Stomach (tissue), 9 donors: ENCODE results near the gene FHOD1. TPM values are rescaled to one million over a fixed set of nuclear protein-coding genes. Genes with fewer than 3 reads are reported as not detected.
A peak's percentile ranks its signal among the peaks of the same experiment; 100 is the strongest.

Experiments used
- DNase-seq, 2 donors: peaks; one replicate each; pipeline versions ENCODE4 v3.0.0 to v3.0.0-alpha.2; 2013 to 2019
- H3K27ac ChIP-seq, 5 donors: fragments of 200-600 bp in 4 of 5; sonication (generic) in 4 of 5; one replicate each; pipeline ENCODE4 v1.5.1; 2013 to 2019; ENCODE audit warnings: mild to moderate bottlenecking in 1 of 5, moderate library complexity in 1 of 5
- H3K27me3 ChIP-seq, 3 donors: fragments of 200-600 bp; sonication (generic); one replicate each; pipeline ENCODE4 v1.5.1; 2017 to 2019; ENCODE audit warnings: mixed run types in 1 of 3
- H3K36me3 ChIP-seq, 4 donors: fragments of 200-600 bp; sonication (generic); 1 replicate in 3 of 4; 2 replicates in 1 of 4; pipeline ENCODE4 v1.5.1; 2016 to 2019
- H3K4me1 ChIP-seq, 4 donors: fragments of 200-600 bp; sonication (generic); one replicate each; pipeline ENCODE4 v1.5.1; 2016 to 2019
- H3K4me3 ChIP-seq, 4 donors: fragments of 200-600 bp; sonication (generic) in 3 of 4; one replicate each; pipeline ENCODE4 v1.5.1; 2016 to 2019; ENCODE audit warnings: mild to moderate bottlenecking in 1 of 4
- H3K9me3 ChIP-seq, 4 donors: fragments of 200-600 bp; sonication (generic); one replicate each; pipeline ENCODE4 v1.5.1; 2016 to 2019
- EP300 ChIP-seq: sonication (generic); formaldehyde crosslinking; IDR thresholded peaks from one replicate; pipeline ENCODE4 v1.6.1; 2017; ENCODE audit warnings: antibody characterized with exemption
- POLR2A ChIP-seq, 4 donors: fragments of 450-650 bp; IDR thresholded peaks; one replicate each; pipeline ENCODE4 v1.6.1; 2016; ENCODE audit warnings: antibody characterized with exemption in 4 of 4, control low read depth in 2 of 4, mild to moderate bottlenecking in 1 of 4, moderate library complexity in 1 of 4
- POLR2AphosphoS5 ChIP-seq, 3 donors: sonication (generic); formaldehyde crosslinking; IDR thresholded peaks; one replicate each; pipeline ENCODE4 v1.6.1; 2016; ENCODE audit warnings: antibody characterized with exemption in 3 of 3
- WGBS, 5 donors: extraction: QIAGEN DNeasy Blood & Tissue Kit in 3 of 5; methylation state at CpG; one replicate each; pipeline versions ENCODE4 v1.1.5 to v1.1.7; 2013 to 2018; 5-methylcytosine and 5-hydroxymethylcytosine counted together
- intact Hi-C: fragments of 100-400 bp; cut with DNase I; formaldehyde crosslinking; loops from one replicate; pipeline ENCODE4 v1.15.1; 2023; ENCODE audit warnings: low total_unique reads
- polyA plus RNA-seq, 3 donors: library from polyadenylated mRNA; stranded (reverse); fragments of 200-250 nt; gene quantifications; one replicate each; pipeline ENCODE4 v1.2.3, GENCODE V29; 2013
- total RNA-seq, 5 donors: library from RNA; depleted of rRNA; stranded (reverse); fragments of >200 nt; gene quantifications; one replicate each; pipeline versions ENCODE4 v1.1.0 to v1.2.3, GENCODE V29; 2014 to 2016
- TF ChIP-seq, protein P1 (sequence below), 7 experiments: fragments of 450-650 bp in 4 of 7; fragments of 200-600 bp in 3 of 7; sonication (generic) in 3 of 7; IDR thresholded peaks; one replicate each; pipeline ENCODE4 v1.5.1; 2016 to 2019; ENCODE audit warnings: antibody characterized with exemption in 7 of 7, control low read depth in 2 of 7, mild to moderate bottlenecking in 1 of 7
- donor health status: healthy with polysubstance abuse.
- donor health status: Bipolar disorder and iron deficiency.
- donor health status: healthy.

Gene FHOD1
- total and polyA plus RNA-seq, 8 donors, result 6.1 to 101 (median 17.5) TPM

DNA sequence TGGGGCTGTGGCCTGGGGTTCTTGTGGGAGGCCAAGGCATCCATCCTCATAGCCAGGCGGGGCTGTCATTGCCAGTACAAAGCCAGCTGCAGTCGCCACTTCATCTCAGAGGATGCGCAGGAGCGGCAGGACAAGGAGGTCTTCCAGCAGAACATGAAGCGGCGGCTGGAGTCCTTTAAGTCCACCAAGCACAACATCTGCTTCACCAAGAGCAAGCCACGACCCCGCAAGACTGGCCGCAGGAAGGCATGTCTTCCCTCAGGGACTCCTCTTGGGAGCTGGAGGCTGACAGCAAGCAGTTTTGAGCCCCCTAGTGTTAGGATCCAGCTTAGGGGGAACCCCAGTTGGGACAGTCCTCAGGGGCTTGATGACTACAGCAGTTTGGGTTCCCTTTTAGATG is 17.0 kb upstream of the FHOD1 start:
- intact Hi-C loops, result loop anchor here (10.0 kb wide), 1 partner anchor 141 kb away; no protein-coding TSS in a partner anchor
- no peak for DNase-seq
- H3K9me3 ChIP-seq, result no peaks in the 10 kb centered on the region
- H3K27ac ChIP-seq, result no peak overlapping the region
- no peaks in the 10 kb centered on the region for H3K36me3 ChIP-seq
- TF ChIP-seq POLR2A (IDR thresholded peaks at IDR 0.05) (no peak), POLR2AphosphoS5 (IDR thresholded peaks at IDR 0.05) (no peak), EP300 (no peak)
- TF ChIP-seq, protein P1, sequence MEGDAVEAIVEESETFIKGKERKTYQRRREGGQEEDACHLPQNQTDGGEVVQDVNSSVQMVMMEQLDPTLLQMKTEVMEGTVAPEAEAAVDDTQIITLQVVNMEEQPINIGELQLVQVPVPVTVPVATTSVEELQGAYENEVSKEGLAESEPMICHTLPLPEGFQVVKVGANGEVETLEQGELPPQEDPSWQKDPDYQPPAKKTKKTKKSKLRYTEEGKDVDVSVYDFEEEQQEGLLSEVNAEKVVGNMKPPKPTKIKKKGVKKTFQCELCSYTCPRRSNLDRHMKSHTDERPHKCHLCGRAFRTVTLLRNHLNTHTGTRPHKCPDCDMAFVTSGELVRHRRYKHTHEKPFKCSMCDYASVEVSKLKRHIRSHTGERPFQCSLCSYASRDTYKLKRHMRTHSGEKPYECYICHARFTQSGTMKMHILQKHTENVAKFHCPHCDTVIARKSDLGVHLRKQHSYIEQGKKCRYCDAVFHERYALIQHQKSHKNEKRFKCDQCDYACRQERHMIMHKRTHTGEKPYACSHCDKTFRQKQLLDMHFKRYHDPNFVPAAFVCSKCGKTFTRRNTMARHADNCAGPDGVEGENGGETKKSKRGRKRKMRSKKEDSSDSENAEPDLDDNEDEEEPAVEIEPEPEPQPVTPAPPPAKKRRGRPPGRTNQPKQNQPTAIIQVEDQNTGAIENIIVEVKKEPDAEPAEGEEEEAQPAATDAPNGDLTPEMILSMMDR (IDR thresholded peaks at IDR 0.05), result no peak
- 74 to 86% (median 85%) methylated on average over 9 of the region's 9 CpGs for WGBS, 5 donors
- peaks cover 0 to 26% (median 0%) of the 10 kb centered on the region in 3 donors for H3K27me3 ChIP-seq
- no peak overlapping the region for H3K4me3 ChIP-seq
- no peaks in the 10 kb centered on the region for H3K4me1 ChIP-seq

GRCh38 chr16:67263201-67263600 is 15.9 kb upstream of the FHOD1 start:
- peaks cover 0 to 26% (median 0%) of the 10 kb centered on the region in 3 donors for H3K27me3 ChIP-seq
- H3K27ac ChIP-seq, result no peak overlapping the region
- DNase-seq, result no peak
- no peak overlapping the region for H3K4me3 ChIP-seq
- whole genome bisulfite sequencing, 5 donors, result 72 to 84% (median 77%) methylated on average over 3 of the region's 3 CpGs
- intact Hi-C loops, result loop anchor here (10.0 kb wide), 1 partner anchor 142 kb away; no protein-coding TSS in a partner anchor
- no peaks in the 10 kb centered on the region for H3K4me1 ChIP-seq
- H3K36me3 ChIP-seq, result no peaks in the 10 kb centered on the region
- no peaks in the 10 kb centered on the region for H3K9me3 ChIP-seq
- TF ChIP-seq EP300, result no peak
- TF ChIP-seq, protein P1 (IDR thresholded peaks at IDR 0.05), result no peak
- TF ChIP-seq POLR2AphosphoS5 (IDR thresholded peaks at IDR 0.05), result no peak
- no peak for TF ChIP-seq POLR2A (IDR thresholded peaks at IDR 0.05)

DNA sequence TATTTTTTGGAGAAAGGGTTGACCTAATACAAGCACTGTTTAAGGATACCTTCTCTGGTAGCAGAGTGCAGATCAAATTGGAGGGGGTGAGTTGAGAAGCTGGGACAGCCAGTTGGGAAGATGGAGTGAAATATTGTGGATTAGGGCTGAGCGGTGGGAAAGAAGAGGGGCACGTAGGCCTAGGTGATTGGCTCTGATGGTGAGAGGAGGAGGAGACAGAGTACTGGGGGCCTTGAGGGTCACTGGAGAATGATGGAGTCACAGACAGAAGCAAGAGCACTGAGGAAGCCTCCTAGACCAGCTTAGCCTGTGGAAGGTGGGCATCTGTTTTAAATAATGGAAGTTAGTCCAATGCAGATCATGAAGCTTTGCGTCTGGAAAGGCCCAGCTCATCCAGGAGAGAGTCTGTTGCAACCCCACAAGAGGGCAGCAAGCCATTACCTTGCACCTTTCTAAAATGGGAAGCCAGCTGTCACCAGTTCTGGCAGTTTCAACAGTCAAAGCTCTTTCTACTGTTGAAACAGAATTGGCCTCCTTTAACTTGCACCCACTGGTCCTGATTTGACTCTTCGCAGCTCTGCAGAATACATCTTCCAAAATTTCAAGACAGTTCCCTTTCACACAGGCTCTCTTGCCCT is 13.3 kb upstream of the FHOD1 start:
- H3K27ac ChIP-seq, result no peak overlapping the region
- no peaks in the 10 kb centered on the region for H3K36me3 ChIP-seq
- no peaks in the 10 kb centered on the region for H3K4me1 ChIP-seq
- H3K4me3 ChIP-seq, result no peak overlapping the region
- intact Hi-C loops, result loop anchor here (10.0 kb wide), 1 partner anchor 144 kb away; no protein-coding TSS in a partner anchor
- TF ChIP-seq POLR2A (IDR thresholded peaks at IDR 0.05) (no peak), POLR2AphosphoS5 (IDR thresholded peaks at IDR 0.05) (peak in 1 of 3 donors; percentile 46), EP300 (no peak)
- TF ChIP-seq, protein P1 (IDR thresholded peaks at IDR 0.05), result peak in 3 of 7 experiments; percentile 37 to 66 (median 38)
- DNase-seq, result peak; percentile 61 to 81
- H3K27me3 ChIP-seq, result peaks cover 0 to 17% (median 0%) of the 10 kb centered on the region in 3 donors
- H3K9me3 ChIP-seq, result no peaks in the 10 kb centered on the region
- 69 to 72% (median 70%) methylated on average over 4 of the region's 4 CpGs for whole genome bisulfite sequencing, 5 donors

- Histone ChIP-seq H3K4me1 (no peaks in the 10 kb centered on the region), H3K9me3 (no peaks in the 10 kb centered on the region), H3K36me3 (no peaks in the 10 kb centered on the region), H3K27ac (no peak overlapping the region), H3K4me3 (no peak overlapping the region), H3K27me3 (peaks cover 0 to 11% (median 0%) of the 10 kb centered on the region in 3 donors)
- 93 to 95% (median 93%) methylated on average over 12 of the region's 12 CpGs for WGBS, 5 donors
- TF ChIP-seq EP300 (no peak), POLR2AphosphoS5 (IDR thresholded peaks at IDR 0.05) (no peak), POLR2A (IDR thresholded peaks at IDR 0.05) (no peak)
- TF ChIP-seq, protein P1 (IDR thresholded peaks at IDR 0.05), result no peak
- intact Hi-C loops, result loop anchor here (10.0 kb wide), 1 partner anchor 145 kb away; no protein-coding TSS in a partner anchor
- no peak for DNase-seq
These were observed 12.4 kb upstream of the FHOD1 start for GRCh38 chr16:67259705-67260104.
